Activated CD4-positive, alpha-beta T cell treated with anti-CD3 and anti-CD28 coated beads, Interleukin-10, Interleukin-2, amounts not matched to agents 100 ng/mL and 50 ng/mL, durations not matched to agents 16 hours and 8 hours (primary cell): ENCODE data around the gene FAAH.
"Not testable (repeated sequence)": the region's sequence is repeated elsewhere in the genome, so short reads cannot be mapped to it uniquely, and the experiment has no call there.

Experiments
- DNase-seq: peaks from one replicate; pipeline ENCODE4 v3.0.0-alpha.2; 2020

Gene FAAH

GRCh38 chr1:46394108-46394871 lies at the start of gene FAAH:
FAAH (plus strand) TSS chr1:46394317; CDS start chr1:46394349, 32 bp downstream.
- DNase-seq, result peak; percentile 14

DNA sequence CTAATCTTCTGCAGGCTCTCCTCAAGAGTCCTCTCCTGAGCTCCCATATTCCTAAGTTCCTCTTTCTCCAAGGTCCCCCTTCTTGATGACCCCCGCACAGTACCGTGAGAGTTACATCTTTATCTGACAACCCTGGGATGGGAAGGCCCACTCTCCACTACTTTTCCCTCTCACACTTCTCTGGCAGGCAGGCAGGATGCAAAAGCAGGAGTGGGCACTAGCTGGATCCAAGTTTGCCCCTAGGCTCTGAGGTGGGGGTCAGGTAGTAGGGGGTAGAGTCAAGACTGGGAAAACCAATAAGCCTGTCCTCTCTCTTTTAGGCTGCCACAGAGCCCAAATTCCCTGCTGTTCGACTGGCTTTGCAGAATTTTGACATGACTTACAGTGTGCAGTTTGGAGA lies 49.6 kb upstream of the FAAH start:
- DNase-seq, result no peak

GRCh38 chr1:46345281-46345680 lies 48.8 kb upstream of the FAAH start:
- DNase-seq, result no peak

GRCh38 chr1:46352363-46352762 lies 41.8 kb upstream of the FAAH start:
- DNase-seq, result no peak

GRCh38 chr1:46355920-46356319 lies 38.2 kb upstream of the FAAH start:
- not testable (repeated sequence) for DNase-seq

DNA sequence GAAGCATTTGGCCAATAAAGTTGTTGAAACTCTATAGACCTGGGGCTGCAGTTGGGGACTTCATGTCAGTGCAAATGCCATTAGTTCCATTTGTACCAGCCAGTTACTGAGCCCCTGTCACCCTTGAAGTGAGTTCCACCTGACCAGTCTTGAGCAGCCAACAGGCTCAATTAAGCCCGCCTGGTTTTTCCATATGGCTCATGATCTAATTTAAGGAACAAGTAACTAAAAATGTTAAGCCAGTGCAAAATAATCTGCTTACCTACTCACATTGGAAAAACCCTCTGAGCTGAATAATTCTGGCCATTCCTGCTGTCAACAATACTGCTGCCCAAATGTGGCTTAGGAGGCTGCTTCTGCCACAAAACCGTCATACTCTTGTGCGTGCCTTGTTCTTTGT lies 32.0 kb upstream of the FAAH start:
- no peak for DNase-seq

- DNase-seq, result no peak
These were observed 31.0 kb upstream of the FAAH start for GRCh38 chr1:46363121-46363520.

- DNase-seq, result no peak
These were observed 29.5 kb upstream of the FAAH start for GRCh38 chr1:46364612-46365011.

- not testable (repeated sequence) for DNase-seq
These were observed 28.3 kb upstream of the FAAH start for GRCh38 chr1:46365796-46366195.

DNA sequence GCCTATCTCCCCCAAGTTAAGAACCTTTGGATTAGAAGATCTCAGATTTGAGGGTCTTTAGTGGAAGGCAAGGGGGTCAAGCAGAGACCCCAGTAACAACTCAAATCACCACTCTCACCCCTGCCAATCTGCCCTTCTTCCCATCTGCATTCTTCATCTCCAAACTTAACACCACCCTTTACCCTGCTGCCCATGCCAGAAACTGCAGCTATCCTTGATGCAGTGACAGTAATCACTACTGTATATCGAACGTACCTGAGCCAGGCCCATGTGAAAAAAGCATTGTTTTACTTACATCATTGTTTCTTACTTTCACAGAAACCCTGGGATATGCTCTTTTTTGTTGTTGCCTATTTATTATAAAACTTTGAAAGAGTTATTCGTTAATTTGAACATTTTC lies 27.0 kb upstream of the FAAH start:
- DNase-seq, result no peak

DNA sequence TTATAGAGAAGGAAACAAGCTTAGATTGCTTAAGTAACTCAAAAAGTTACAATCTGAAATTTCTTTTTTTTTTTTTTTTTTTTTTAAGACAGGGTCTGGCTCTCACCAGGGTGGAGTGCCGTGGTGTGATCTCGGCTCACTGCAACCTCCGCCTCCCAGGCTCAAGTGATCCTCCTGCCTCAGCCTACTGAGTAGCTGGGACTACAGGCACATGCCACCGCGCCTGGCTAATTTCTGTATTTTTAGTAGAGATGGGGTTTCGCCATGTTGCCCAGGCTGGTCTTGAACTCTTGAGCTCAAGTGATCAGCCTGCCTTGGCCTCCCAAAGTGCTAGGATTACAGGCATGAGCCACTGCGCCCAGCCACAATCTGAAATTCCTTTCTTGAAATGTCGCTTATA lies 26.4 kb upstream of the FAAH start:
- DNase-seq, result not testable (repeated sequence)

GRCh38 chr1:46368791-46369190 lies 25.3 kb upstream of the FAAH start:
- no peak for DNase-seq

DNA sequence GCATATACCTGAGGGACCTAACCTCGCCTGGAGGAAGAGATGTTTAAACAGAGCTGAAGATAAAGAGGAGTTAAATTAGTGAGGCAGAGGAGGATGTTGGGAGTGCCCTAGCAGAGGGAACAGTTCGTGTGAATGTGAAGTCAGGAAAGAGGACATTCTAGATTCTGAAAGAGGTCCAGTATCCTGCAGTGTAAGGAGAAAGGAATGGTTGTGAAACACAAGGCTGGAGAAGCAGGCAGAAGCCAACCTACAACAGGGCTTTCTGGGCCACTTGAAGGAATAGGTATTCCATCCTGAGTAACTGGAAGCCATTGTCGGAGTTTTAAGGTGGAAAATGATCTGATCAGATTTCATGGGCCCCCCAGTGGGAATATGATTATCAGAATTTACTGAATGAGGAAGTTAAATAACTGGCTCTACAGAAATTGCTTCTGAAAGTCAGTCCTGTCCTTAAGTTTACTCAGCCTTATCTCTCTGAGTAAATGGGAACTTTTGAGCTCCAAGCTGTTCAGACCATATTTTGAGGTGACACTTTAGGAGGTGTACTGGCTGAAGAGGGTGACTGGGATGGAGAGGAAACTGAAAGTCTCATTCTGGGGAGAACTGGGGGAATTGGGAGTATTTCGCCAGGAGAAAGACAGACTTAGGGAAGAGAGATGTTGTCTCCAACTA lies 24.4 kb upstream of the FAAH start:
- no peak for DNase-seq

DNA sequence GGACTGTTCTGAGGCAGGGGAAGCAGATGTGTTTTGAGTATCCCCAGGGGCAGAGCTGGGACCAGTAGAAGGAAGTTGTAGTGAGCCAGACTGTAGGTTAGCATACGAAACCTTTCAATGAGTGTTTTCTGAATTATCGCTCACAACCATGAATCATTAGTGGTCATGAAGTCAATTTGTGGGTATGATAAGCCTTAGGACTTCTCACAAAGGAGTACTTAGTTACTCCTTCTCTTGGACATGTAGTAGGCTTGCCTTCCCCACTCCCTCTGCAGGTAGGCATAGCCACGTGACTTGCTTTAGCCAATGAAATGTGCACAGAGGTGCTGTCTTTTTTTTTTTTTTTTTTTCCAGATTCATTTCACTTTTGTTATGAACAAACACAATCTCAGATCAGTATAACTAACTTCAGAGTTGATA lies 23.9 kb upstream of the FAAH start:
- peak; percentile 24 for DNase-seq

GRCh38 chr1:46372431-46372830 lies 21.7 kb upstream of the FAAH start:
- no peak for DNase-seq

- DNase-seq, result no peak
These were observed 14.1 kb upstream of the FAAH start for GRCh38 chr1:46379996-46380395.

GRCh38 chr1:46380508-46380907 lies 13.6 kb upstream of the FAAH start:
- DNase-seq, result no peak

- DNase-seq, result no peak
These were observed 607 bp upstream of the FAAH start for GRCh38 chr1:46393510-46393909.

DNA sequence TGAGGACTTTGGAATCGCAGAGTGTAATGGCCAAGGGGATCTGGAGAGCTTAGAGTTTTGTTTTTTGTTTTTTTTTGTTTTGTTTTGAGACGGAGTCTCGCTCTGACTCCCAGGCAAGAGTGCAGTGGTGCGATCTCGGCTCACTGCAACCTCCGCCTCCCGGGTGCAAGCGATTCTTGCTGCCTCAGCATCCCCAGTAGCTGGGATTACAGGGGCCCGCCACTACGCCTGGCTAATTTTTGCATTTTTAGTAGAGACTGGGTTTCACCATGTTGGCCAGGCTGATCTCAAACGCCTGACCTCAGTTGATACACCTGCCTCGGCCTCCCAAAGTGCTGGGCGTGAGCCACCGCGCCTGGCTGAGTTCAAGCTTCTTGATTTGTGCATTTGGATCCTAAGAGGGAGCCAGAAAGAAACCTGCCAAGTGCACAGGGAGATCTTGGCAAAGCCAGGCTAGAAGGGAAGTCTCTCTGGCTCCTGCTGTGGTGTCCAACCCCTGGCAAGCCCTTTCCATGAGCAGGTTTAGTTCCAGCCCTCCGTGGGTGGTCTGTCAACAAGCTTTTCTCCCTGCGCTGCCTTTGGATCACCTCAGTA lies 852 bp downstream of the FAAH start:
- no peak for DNase-seq

- no peak for DNase-seq
These were observed 2.6 kb downstream of the FAAH start for GRCh38 chr1:46396441-46397398.

DNA sequence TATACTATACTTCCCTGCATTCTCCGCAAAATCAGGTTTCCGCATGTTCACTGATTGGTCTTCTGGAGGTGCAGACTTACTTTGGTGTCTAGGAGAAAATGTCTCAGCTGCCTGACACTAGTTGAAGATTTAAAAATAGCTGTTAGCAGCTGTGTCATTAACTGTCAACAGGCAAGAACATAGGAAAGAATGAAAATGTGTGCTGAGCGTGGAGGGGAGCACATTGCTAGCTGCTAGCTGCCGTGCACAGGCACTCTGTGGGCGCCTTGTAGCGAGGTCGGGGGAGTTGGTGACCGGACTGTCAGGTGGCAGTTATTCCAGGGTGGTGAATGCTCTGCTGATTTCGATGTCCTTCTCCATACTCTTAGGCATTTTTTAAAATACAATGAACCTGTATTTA lies 5.2 kb downstream of the FAAH start:
- no peak for DNase-seq

DNA sequence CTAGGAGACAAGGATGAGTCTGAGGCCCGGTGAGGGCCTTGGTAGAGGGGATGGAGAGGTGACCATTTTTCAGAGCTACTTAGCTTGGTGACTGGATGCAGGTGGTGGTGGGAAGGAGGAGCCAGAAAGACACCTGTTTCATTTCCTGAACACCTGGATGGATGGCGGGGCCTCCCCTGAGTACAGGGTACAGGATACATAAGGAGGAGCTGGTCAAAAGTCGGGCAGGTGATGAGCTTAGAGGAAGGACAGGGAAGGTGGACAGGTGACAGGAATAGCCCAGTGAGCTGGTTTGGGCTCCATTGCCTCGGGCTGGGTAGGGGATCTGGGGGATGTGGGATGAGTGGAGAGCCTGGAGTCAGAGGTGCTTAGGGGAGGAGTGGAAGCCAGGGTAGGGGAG lies 6.3 kb downstream of the FAAH start:
- no peak for DNase-seq
